Left lung (tissue), 10 donors: Measurements from ENCODE around the gene SLC39A10. TPM values are rescaled to one million over a fixed set of nuclear protein-coding genes. Genes with fewer than 3 reads are reported as not detected.

ENCODE experiments used
- ATAC-seq: fragments of 200-7000 bp; cut with Tn5 transposase; one replicate; pipeline ENCODE4 v1.9.1; 2020; ENCODE audit warnings: moderate library complexity
- DNase-seq, 4 donors: peaks; one replicate each; pipeline ENCODE4 v3.0.0-alpha.2; 2013 to 2020
- H3K27ac ChIP-seq, 2 donors: fragments of 200-600 bp; sonication (generic) in 1 of 2; one replicate each; pipeline versions ENCODE4 v1.5.0 to v1.8.0; 2020 to 2021
- H3K27me3 ChIP-seq, 2 donors: fragments of 200-600 bp; sonication (generic) in 1 of 2; one replicate each; pipeline versions ENCODE4 v1.5.0 to v1.8.0; 2020 to 2021
- H3K36me3 ChIP-seq, 2 donors: fragments of 200-600 bp; sonication (generic) in 1 of 2; one replicate each; pipeline versions ENCODE4 v1.5.0 to v1.8.0; 2020 to 2021
- H3K4me1 ChIP-seq, 2 donors: fragments of 200-600 bp; one replicate each; pipeline ENCODE4 v1.8.0; 2021
- H3K4me3 ChIP-seq, 2 donors: fragments of 200-600 bp; sonication (generic) in 1 of 2; one replicate each; pipeline versions ENCODE4 v1.5.0 to v1.8.0; 2020 to 2021; ENCODE audit warnings: mild to moderate bottlenecking in 1 of 2
- H3K9me3 ChIP-seq, 2 donors: fragments of 200-600 bp; sonication (generic) in 1 of 2; one replicate each; pipeline versions ENCODE4 v1.5.0 to v1.8.0; 2020 to 2021
- intact Hi-C, 2 donors: fragments of 100-400 bp; cut with DNase I; formaldehyde crosslinking; loops; one replicate each; pipeline versions ENCODE4 v1.11.2 to v1.14.2; 2022
- polyA plus RNA-seq, 6 donors: library from polyadenylated mRNA; unstranded; fragments of 120-200 nt; gene quantifications; one replicate each; pipeline ENCODE4 v1.2.1, GENCODE V29; 2013; ENCODE audit not compliant: insufficient read length in 6 of 6
- total RNA-seq, 2 donors: library from RNA; stranded (reverse); fragmentation: NEBNext Ultra II Directional; extraction: Animal tissue kit (Norgen Biotek cat#: 25700); gene quantifications; one replicate each; pipeline ENCODE4 v1.2.1, GENCODE V29; 2021
- TF ChIP-seq, protein P1 (sequence below), 2 donors: fragments of 200-600 bp; sonication (generic) in 1 of 2; IDR thresholded peaks; one replicate each; pipeline versions ENCODE4 v1.5.0 to v1.8.0; 2021; ENCODE audit warnings: antibody characterized with exemption in 2 of 2
- donor health status: DM: no; HTN: yes; CAD: no.
- donor health status: DM: no; HTN: no; CAD: no.

SLC39A10 gene
- total and polyA plus RNA-seq, 8 donors = 25.7 to 58.8 (median 42.3) TPM

DNA sequence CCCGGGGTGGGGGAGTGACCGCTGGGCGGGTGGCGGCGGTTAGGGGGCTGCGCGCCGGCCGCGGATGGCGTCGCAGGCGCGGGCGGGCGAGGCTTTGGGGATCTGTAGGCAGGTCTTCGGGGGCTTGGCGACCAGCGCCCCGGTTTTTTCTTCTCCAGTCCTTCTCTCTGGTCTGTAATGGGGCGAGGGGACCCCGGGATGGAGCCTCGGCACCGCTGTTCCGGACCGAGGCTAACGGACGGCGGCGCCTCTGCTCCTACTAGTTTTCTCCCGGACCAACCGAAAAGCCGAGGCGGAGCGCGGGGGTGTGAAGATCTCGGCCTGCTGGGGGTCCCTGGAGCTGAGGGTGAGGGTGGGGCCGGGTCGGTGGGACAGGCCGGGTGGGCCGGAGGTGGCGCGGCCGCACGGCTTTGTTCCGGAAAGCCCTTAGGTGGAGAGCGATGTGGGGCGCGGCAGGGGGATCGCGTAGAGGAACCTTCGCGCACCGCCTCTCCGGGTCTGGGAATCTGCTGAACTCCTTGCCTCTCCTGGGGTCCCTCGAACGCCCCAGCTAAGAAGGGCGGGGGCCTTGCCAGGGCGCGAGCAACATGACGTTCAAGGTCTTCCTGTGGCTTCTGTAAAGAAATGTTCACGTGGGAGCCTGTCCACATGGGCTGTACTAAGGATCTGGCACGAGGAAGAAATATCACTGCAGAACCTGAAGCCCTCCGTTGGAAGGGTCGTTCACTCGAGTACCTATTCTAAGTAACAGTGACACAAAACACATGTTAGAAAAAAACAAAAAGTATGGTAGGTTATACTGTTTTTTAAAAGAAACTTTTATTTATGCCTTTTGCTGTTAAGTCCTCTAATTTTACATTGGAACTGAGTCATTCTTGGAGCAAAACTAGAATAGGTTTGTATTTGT is 861 bp downstream of the SLC39A10 start:
- peak overlapping the region; percentile 84 to 93 for H3K4me3 ChIP-seq
- no peaks in the 10 kb centered on the region for H3K27me3 ChIP-seq
- peaks cover 12 to 47% of the 10 kb centered on the region in 2 donors for H3K4me1 ChIP-seq
- DNase-seq (peak; percentile 65 to 89 (median 79)), ATAC-seq (peak; percentile 42)
- TF ChIP-seq, protein P1, sequence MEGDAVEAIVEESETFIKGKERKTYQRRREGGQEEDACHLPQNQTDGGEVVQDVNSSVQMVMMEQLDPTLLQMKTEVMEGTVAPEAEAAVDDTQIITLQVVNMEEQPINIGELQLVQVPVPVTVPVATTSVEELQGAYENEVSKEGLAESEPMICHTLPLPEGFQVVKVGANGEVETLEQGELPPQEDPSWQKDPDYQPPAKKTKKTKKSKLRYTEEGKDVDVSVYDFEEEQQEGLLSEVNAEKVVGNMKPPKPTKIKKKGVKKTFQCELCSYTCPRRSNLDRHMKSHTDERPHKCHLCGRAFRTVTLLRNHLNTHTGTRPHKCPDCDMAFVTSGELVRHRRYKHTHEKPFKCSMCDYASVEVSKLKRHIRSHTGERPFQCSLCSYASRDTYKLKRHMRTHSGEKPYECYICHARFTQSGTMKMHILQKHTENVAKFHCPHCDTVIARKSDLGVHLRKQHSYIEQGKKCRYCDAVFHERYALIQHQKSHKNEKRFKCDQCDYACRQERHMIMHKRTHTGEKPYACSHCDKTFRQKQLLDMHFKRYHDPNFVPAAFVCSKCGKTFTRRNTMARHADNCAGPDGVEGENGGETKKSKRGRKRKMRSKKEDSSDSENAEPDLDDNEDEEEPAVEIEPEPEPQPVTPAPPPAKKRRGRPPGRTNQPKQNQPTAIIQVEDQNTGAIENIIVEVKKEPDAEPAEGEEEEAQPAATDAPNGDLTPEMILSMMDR (IDR thresholded peaks at IDR 0.05) = no peak
- H3K9me3 ChIP-seq = no peaks in the 10 kb centered on the region
- peak overlapping the region; percentile 96 to 99 for H3K27ac ChIP-seq
- intact Hi-C loops = loop anchor here in 1 of 2 donors (10.0 kb wide), 1 partner anchor 163 kb away; no protein-coding TSS in a partner anchor
- no peaks in the 10 kb centered on the region for H3K36me3 ChIP-seq

DNA sequence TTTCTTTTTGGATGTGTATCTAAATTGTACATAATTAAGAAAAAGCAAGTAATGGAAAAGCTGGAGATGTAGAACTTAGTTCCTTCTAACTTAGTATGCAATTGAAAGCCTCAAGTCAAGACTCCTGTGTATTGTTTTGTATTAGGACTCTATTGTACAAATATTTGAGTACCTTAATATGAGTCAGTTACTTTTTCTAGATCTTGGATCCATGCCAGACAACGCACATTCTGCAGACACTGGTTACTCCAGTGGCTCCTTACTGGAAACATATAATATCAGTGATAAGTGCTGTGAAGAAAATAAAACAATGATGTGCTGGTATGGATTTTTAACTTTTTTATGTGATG is 1.5 kb downstream of the SLC39A10 start:
- TF ChIP-seq, protein P1 (IDR thresholded peaks at IDR 0.05) = no peak
- intact Hi-C loops = loop anchor here in 1 of 2 donors (10.0 kb wide), 1 partner anchor 164 kb away; no protein-coding TSS in a partner anchor
- DNase-seq = peak in 1 of 4 donors; percentile 24
- ATAC-seq = peak; percentile 2
- Histone ChIP-seq H3K9me3 (no peaks in the 10 kb centered on the region), H3K36me3 (no peaks in the 10 kb centered on the region), H3K27me3 (no peaks in the 10 kb centered on the region), H3K27ac (peak overlapping the region; percentile 96 to 99), H3K4me3 (peak overlapping the region; percentile 84 to 93), H3K4me1 (peaks cover 12 to 47% of the 10 kb centered on the region in 2 donors)

DNA sequence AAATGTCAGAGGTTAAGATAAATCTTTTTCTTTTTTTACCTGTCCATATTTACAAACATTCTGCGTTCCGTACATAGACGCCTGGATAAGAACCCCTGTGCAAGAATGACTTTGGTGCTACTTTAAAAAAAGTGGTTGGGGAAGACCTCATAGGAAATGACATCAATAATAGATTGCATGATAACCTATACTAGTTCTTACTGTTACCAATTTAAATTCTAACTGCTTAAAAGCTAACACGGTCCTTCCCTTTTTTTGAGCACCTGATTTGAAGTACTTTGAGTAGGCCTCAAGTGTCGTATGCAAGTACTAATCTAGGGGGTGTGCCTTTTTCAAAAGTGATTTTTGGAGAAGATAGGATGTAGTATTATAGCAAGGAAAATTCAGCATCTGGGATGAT is 2.1 kb downstream of the SLC39A10 start:
- peak overlapping the region; percentile 96 to 99 for H3K27ac ChIP-seq
- no peaks in the 10 kb centered on the region for H3K36me3 ChIP-seq
- DNase-seq (peak in 1 of 4 donors; percentile 18), ATAC-seq (peak; percentile 12)
- TF ChIP-seq, protein P1 (IDR thresholded peaks at IDR 0.05) = no peak
- H3K4me3 ChIP-seq = peak overlapping the region; percentile 84 to 93
- H3K27me3 ChIP-seq = no peaks in the 10 kb centered on the region
- no peaks in the 10 kb centered on the region for H3K9me3 ChIP-seq
- intact Hi-C loops = loop anchor here in 1 of 2 donors (10.0 kb wide), 1 partner anchor 164 kb away; no protein-coding TSS in a partner anchor
- H3K4me1 ChIP-seq = peaks cover 12 to 47% of the 10 kb centered on the region in 2 donors

DNA sequence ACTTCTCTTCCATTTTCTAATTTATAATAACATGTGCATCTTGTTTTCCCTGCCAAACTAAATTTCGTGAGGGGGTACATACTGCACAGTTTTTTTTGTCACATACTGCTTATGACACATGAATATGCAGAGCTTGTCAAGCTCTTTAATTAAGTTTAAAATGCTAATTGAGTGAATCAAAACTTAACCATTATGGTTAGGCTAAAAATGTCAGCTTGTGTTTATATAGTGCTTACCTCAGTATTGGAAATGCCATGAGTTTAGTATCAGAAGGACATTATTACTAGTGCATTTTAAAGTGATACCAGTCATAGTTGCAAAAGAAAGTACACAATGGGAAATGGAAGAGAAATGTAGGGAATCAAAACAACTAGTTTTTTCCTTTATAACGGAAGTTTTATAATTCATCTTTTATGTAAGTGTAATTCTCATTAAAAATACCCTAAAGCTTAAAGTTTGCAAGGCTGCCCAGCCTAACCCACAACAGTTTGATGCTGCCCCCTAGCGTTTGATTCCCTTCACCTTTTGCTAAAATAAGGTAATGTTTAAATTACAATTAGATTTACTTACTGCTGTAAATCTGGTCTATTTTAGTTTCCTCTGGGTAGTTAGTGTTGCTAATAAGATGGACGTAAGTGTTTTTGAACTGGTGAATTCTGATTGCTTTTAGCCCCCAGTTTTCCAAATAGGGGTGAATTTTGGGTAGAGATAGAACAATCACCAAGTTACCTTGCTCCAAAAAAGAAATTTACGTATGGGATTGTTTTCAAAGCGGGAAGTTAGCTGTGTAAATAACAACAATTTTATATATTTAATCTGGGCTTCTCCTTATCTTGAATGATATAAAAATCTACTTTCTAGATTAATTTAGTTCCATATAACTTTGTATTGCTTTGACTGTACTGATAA is 3.2 kb downstream of the SLC39A10 start:
- intact Hi-C loops = loop anchor here in 1 of 2 donors (10.0 kb wide), 2 partner anchors 165 to 405 kb away; partner anchors contain the start of gene DNAH7
- no peaks in the 10 kb centered on the region for H3K36me3 ChIP-seq
- no peaks in the 10 kb centered on the region for H3K9me3 ChIP-seq
- no peaks in the 10 kb centered on the region for H3K27me3 ChIP-seq
- peak in 3 of 4 donors; percentile 54 to 78 (median 67) for DNase-seq
- peak overlapping the region in 1 of 2 donors; percentile 84 for H3K4me3 ChIP-seq
- no peak for ATAC-seq
- H3K27ac ChIP-seq = peak overlapping the region; percentile 96 to 99
- TF ChIP-seq, protein P1 (IDR thresholded peaks at IDR 0.05) = peak; percentile 61 to 80
- peaks cover 12 to 49% of the 10 kb centered on the region in 2 donors for H3K4me1 ChIP-seq
